Mucosa of rectum (tissue), 2 donors: ENCODE results near the gene HDAC9.

Experiments
- H3K27ac ChIP-seq, 2 donors: one replicate each; pipeline ENCODE4 v1.7.0; 2013; ENCODE audit warnings: inconsistent platforms in 2 of 2, low read depth in 2 of 2, low read length in 2 of 2
- H3K27me3 ChIP-seq, 2 donors: one replicate each; pipeline ENCODE4 v1.7.0; 2013; ENCODE audit warnings: low read length in 2 of 2; ENCODE audit not compliant: control insufficient read depth in 2 of 2, insufficient read depth in 2 of 2
- H3K36me3 ChIP-seq, 2 donors: one replicate each; pipeline ENCODE4 v1.7.0; 2013; ENCODE audit warnings: low read length in 2 of 2; ENCODE audit not compliant: control insufficient read depth in 2 of 2, insufficient read depth in 2 of 2
- H3K4me1 ChIP-seq, 2 donors: one replicate each; pipeline ENCODE4 v1.7.0; 2013; ENCODE audit warnings: low read length in 2 of 2, mild to moderate bottlenecking in 1 of 2; ENCODE audit not compliant: control insufficient read depth in 2 of 2, insufficient read depth in 2 of 2
- H3K4me3 ChIP-seq, 2 donors: one replicate each; pipeline ENCODE4 v1.7.0; 2013; ENCODE audit warnings: low read length in 2 of 2
- H3K9ac ChIP-seq, 2 donors: one replicate each; pipeline ENCODE4 v1.7.0; 2013; ENCODE audit warnings: low read length in 2 of 2, low read depth in 1 of 2, mild to moderate bottlenecking in 1 of 2
- H3K9me3 ChIP-seq, 2 donors: one replicate each; pipeline ENCODE4 v1.7.0; 2013; ENCODE audit warnings: low read length in 2 of 2; ENCODE audit not compliant: control insufficient read depth in 2 of 2
- donor health status: healthy.
- donor health status: Normal muscosa, but diverticular disease.

Gene HDAC9

DNA sequence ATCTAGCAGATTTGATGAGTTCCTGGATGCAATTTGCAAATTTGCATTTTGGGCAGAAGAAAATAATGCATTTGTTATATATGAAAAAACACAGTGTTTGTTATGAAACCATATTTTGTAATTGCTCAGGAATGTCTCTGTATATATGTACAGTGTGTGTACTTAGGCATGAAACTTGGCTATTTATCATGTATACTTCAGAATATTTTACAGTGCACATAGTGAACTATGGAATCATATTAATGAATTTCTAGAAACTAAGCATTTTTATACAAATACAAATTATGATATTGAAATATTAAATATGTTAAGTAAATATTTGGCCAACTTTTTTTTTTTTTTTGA lies 514.4 kb downstream of the HDAC9 start:
- Histone ChIP-seq H3K9me3 (no peaks in the 10 kb centered on the region), H3K9ac (no peak overlapping the region), H3K4me3 (no peak overlapping the region), H3K27me3 (no peaks in the 10 kb centered on the region), H3K27ac (no peak overlapping the region), H3K4me1 (no peaks in the 10 kb centered on the region), H3K36me3 (no peaks in the 10 kb centered on the region)

DNA sequence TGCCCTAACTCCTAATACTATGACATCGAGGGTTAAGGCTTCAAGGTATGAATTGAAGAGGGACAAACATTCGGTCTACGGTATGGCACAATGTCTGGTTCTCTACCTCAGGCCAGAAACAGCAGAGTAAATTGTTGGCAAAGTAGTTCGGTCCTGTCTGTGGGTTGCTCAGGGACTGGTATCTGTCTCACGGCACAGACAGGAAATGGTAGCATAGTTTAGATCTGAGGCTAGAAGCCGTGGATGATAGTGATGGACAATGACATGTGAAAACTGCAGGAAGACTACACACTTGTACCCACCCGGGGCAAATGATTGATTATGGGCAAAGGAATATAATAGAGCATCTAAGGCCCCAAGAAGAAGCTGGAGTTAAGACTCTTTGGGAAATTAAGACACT lies 515.7 kb downstream of the HDAC9 start:
- Histone ChIP-seq H3K9me3 (peaks cover 0 to 2% of the 10 kb centered on the region in 2 donors), H3K36me3 (no peaks in the 10 kb centered on the region), H3K4me1 (no peaks in the 10 kb centered on the region), H3K4me3 (no peak overlapping the region), H3K9ac (no peak overlapping the region), H3K27ac (no peak overlapping the region), H3K27me3 (no peaks in the 10 kb centered on the region)

DNA sequence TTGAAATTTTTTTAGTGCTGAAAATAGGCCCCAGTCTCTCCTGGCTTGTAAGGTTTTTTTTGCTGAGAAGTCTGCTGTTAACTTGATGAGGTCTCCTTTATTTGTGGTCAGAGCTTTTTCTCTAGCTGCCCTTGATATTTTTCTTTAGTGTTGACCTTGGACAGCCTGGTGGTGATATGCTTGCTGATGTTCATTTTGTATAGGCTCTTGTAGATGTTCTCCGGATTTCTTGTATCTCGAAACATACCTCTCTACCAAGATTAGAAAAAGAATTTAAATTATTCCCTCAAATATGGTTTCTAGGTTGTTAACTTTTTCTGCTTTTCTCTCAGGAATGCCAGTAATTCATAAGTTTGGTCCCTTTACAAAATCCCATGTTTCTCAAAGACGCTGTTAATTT lies 519.5 kb downstream of the HDAC9 start:
- Histone ChIP-seq H3K4me1 (no peaks in the 10 kb centered on the region), H3K4me3 (no peak overlapping the region), H3K36me3 (no peaks in the 10 kb centered on the region), H3K27me3 (no peaks in the 10 kb centered on the region), H3K9me3 (peaks cover 0 to 5% of the 10 kb centered on the region in 2 donors), H3K27ac (no peak overlapping the region), H3K9ac (no peak overlapping the region)

DNA sequence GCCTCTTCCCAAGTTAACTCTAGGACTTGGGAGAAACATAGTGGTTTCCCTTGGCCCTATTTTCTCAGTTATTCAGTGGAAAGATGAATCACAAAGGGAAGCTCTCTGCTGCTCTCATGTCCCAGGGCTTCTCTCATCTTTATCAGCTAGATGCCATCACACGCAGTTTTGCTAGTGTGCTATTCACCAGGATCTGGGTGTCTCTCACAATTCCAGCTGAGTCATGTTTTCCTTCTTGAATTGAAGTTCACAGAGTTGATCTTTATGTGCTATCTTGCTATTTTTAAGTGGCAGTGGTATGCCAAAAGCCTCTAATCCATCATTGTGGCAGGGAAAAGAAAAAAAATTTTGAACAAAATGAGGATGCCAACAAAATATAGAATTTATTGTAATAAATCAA lies 520.6 kb downstream of the HDAC9 start:
- Histone ChIP-seq H3K9me3 (peaks cover 0 to 5% of the 10 kb centered on the region in 2 donors), H3K36me3 (no peaks in the 10 kb centered on the region), H3K27ac (no peak overlapping the region), H3K4me3 (no peak overlapping the region), H3K9ac (no peak overlapping the region), H3K27me3 (no peaks in the 10 kb centered on the region), H3K4me1 (no peaks in the 10 kb centered on the region)

DNA sequence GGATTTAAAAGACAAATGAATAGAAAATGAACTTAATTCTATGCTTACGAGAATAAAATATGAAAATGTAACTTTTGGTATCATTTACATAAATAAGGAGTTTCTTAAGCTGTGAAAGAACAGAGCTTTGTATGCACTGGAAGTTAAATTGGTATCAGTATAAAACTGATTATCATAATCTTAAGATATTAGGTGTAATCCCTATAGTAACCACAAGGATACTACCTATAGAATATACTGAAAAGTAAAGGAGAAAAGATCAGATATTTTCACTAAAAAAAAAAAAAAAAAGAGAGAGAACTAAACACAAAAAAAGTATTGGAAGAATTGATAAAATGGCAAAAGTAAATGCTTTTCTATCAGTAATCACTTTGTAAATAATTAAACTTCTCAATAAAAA lies 521.8 kb downstream of the HDAC9 start:
- Histone ChIP-seq H3K4me3 (no peak overlapping the region), H3K4me1 (no peaks in the 10 kb centered on the region)

DNA sequence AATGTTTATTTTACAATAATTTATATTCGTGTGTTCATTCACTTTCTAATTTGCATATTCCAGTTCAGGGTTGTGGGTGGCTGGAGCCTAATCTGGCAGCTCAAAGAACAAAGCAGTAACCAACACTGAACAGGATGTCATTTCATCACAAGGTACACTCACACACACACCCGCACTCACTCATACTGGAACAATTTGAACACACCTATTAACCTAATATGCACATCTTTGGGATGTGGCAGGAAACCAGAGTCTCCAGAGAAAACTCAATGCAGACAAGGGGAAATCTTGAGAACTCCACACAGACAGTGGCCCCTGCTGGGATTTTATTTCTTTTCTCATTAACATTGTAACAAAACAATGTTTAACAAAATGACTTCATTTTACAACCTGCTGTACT lies 524.5 kb downstream of the HDAC9 start:
- no peaks in the 10 kb centered on the region for H3K4me1 ChIP-seq
- H3K9ac ChIP-seq: no peak overlapping the region
- H3K27me3 ChIP-seq: no peaks in the 10 kb centered on the region
- no peaks in the 10 kb centered on the region for H3K36me3 ChIP-seq
- no peak overlapping the region for H3K4me3 ChIP-seq
- peaks cover 0 to 10% of the 10 kb centered on the region in 2 donors for H3K9me3 ChIP-seq
- H3K27ac ChIP-seq: no peak overlapping the region

More for the DNA sequence above, 521.8 kb downstream of the HDAC9 start:
- Histone ChIP-seq H3K9ac (no peak overlapping the region), H3K9me3 (peaks cover 0 to 10% of the 10 kb centered on the region in 2 donors), H3K27ac (no peak overlapping the region), H3K27me3 (no peaks in the 10 kb centered on the region), H3K36me3 (no peaks in the 10 kb centered on the region)

DNA sequence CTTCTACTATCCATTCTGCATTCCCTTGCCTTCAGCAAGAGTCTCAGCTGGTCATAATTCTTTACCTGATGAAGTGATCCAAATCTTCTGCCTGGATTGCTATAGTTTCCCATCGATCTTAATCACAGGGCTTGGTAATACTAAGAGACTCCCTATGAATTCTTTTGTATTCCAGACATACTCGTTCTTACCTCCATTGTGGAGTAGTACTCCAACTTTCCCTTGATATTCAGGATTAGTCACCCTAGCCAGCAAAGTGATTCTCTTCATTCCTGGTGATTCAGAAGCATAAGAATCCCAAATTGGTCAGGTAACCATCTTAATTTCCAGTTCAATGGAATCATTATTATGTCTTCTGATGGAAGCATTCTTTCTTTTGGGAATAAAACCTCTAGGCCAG lies 525.2 kb downstream of the HDAC9 start:
- Histone ChIP-seq H3K27ac (no peak overlapping the region), H3K9me3 (peaks cover 0 to 10% of the 10 kb centered on the region in 2 donors), H3K4me3 (no peak overlapping the region), H3K27me3 (no peaks in the 10 kb centered on the region), H3K4me1 (no peaks in the 10 kb centered on the region), H3K9ac (no peak overlapping the region), H3K36me3 (no peaks in the 10 kb centered on the region)

DNA sequence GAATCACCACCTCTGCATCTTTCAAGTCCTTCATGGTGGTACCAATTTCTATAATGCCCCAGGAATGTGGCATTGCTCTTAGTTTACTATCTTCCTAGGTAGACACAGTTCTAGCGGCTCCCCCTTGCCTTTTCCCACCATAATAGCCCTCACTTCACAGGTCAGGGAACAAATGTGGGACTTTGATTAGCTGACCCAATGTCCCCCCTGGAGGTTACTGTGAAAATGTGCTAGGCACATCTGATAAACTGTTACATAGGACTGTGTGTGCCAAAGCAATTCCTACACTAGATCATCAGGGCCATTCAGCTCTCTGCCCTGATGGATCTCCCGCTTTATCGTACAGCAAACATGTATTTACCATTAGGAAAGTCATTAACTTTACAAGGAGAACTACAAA lies 527.9 kb downstream of the HDAC9 start:
- Histone ChIP-seq H3K9me3 (peaks cover 0 to 5% of the 10 kb centered on the region in 2 donors), H3K27ac (no peak overlapping the region), H3K27me3 (no peaks in the 10 kb centered on the region), H3K9ac (no peak overlapping the region), H3K36me3 (no peaks in the 10 kb centered on the region), H3K4me1 (no peaks in the 10 kb centered on the region), H3K4me3 (no peak overlapping the region)

DNA sequence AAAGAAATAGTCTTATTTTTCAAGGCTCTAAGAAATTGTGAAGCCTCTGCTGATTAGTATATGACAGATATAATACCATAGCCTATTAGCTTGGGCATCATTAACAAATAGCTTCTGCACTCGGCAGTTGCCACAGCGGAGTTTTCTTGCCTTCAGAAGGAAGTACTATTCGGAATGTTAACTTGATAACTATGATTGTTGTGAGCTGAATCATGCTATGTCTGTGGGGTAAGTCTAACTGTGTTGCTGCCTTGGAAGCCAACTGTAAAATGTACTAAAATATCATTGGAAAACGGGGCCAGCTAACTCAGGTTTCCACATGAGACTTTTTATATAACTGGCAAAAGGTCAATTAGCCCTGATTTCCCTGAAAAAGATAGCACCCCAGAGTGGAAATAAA lies 528.7 kb downstream of the HDAC9 start:
- H3K27me3 ChIP-seq: no peaks in the 10 kb centered on the region
- no peaks in the 10 kb centered on the region for H3K4me1 ChIP-seq

DNA sequence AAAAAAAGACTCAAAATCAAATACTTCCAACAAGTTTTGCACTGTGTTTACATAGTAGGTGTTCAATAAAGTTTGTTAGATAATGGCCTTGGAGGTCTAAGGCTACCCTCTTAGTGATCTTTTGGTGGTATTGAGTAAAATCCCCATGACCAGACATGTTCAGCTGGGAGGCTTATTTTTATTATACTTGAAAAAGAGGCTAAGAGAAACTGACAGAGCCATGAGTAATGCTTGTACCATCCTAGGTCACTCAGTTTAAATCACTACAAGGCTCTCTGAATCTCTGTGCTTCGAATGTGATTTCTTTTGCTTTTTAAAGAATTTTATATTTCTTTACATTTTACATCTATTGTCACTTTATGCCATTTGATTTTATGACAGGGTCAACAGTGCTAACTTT lies 531.3 kb downstream of the HDAC9 start:
- Histone ChIP-seq H3K9ac (no peak overlapping the region), H3K9me3 (peaks cover 0 to 5% of the 10 kb centered on the region in 2 donors), H3K36me3 (no peaks in the 10 kb centered on the region), H3K27me3 (no peaks in the 10 kb centered on the region), H3K4me3 (no peak overlapping the region), H3K27ac (no peak overlapping the region), H3K4me1 (no peaks in the 10 kb centered on the region)

More for the DNA sequence above, 528.7 kb downstream of the HDAC9 start:
- H3K27ac ChIP-seq: no peak overlapping the region
- H3K4me3 ChIP-seq: no peak overlapping the region
- no peaks in the 10 kb centered on the region for H3K36me3 ChIP-seq
- H3K9ac ChIP-seq: no peak overlapping the region
- peaks cover 0 to 5% of the 10 kb centered on the region in 2 donors for H3K9me3 ChIP-seq

DNA sequence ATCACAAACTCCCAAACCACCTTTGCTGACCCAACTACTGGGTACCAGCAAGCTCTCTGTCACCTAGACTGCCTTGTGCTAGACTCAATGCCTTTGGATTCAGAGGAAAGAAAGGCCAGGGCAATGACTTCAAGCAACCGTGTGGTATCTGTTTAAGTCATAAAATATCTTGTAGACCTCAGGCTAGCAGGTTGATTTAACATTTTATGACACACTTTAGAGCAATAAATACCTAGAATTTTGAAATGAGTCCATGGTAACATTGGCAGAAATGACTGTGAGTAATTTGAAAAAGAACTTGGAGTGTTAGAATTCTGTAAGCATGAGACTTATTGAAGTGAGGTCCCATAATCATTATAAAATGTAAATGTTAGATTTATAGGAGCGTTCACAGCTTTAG lies 534.7 kb downstream of the HDAC9 start:
- Histone ChIP-seq H3K9me3 (no peaks in the 10 kb centered on the region), H3K36me3 (no peaks in the 10 kb centered on the region), H3K27me3 (no peaks in the 10 kb centered on the region), H3K4me3 (no peak overlapping the region), H3K27ac (no peak overlapping the region), H3K9ac (no peak overlapping the region), H3K4me1 (no peaks in the 10 kb centered on the region)
